K562 (cell line): ENCODE measurements around the gene NUDT22. TPM values are rescaled to one million over a fixed set of nuclear protein-coding genes. Genes with fewer than 3 reads are reported as not detected.

Experiments used
- ARID2 ChIP-seq: fragments of 450-650 bp; IDR thresholded peaks from 2 replicates; pipeline ENCODE4 v1.6.1; 2017; ENCODE audit warnings: antibody characterized with exemption, mild to moderate bottlenecking
- CTBP1 ChIP-seq: fragments of 450-650 bp; IDR thresholded peaks from 2 replicates; pipeline ENCODE4 v1.6.1; 2016; ENCODE audit warnings: borderline replicate concordance
- FOXA3 ChIP-seq, 2 experiments: fragments of 450-650 bp in 1 of 2; sonication (generic) in 1 of 2; formaldehyde crosslinking; IDR thresholded peaks in 1 of 2; conservative IDR thresholded peaks in 1 of 2; 2 replicates each; pipeline versions ENCODE4 v1.4.0 to v1.8.0; 2020 to 2022; ENCODE audit warnings: mild to moderate bottlenecking in 2 of 2, missing genetic modification reagents in 1 of 2
- GATA2 ChIP-seq: sonication (generic); formaldehyde crosslinking; IDR thresholded peaks from 2 replicates; pipeline ENCODE4 v1.4.0; 2020; ENCODE audit warnings: mild to moderate bottlenecking, missing genetic modification reagents
- HLTF ChIP-seq: fragments of 450-650 bp; IDR thresholded peaks from 2 replicates; pipeline ENCODE4 v1.6.1; 2016
- KDM1A ChIP-seq, 2 experiments: fragments of 450-650 bp; IDR thresholded peaks; 2 replicates each; pipeline ENCODE4 v1.6.1; 2016; ENCODE audit warnings: mild to moderate bottlenecking in 2 of 2
- KDM2B ChIP-seq: fragments of 250-450 bp; sonication (Bioruptor Pico); IDR thresholded peaks from 2 replicates; pipeline ENCODE4 v1.8.0; 2021; ENCODE audit warnings: mild to moderate bottlenecking, moderate library complexity
- MAFG ChIP-seq: fragments of 450-650 bp; conservative IDR thresholded peaks from 2 replicates; pipeline ENCODE4 v1.6.1; 2016; ENCODE audit warnings: missing genetic modification characterization, missing compliant biosample characterization
- MTF1 ChIP-seq: fragments of 250-450 bp; sonication (Bioruptor Pico); IDR thresholded peaks from 2 replicates; pipeline ENCODE4 v1.9.0; 2021; ENCODE audit warnings: moderate library complexity, mild to moderate bottlenecking, inconsistent platforms, borderline replicate concordance
- NFIC ChIP-seq: fragments of 450-650 bp; IDR thresholded peaks from 2 replicates; pipeline ENCODE4 v1.6.1; 2017; ENCODE audit warnings: mild to moderate bottlenecking, inconsistent platforms
- PHTF2 ChIP-seq: fragments of 250-450 bp; sonication (Bioruptor Pico); IDR thresholded peaks from 2 replicates; pipeline ENCODE4 v1.5.0; 2021; ENCODE audit warnings: mild to moderate bottlenecking
- RBM22 ChIP-seq: fragments of 200-400 bp; formaldehyde crosslinking; IDR thresholded peaks from 2 replicates; pipeline ENCODE4 v1.6.1; 2018; ENCODE audit warnings: low read length, low read depth; ENCODE audit not compliant: poor library complexity, severe bottlenecking
- RBM39 ChIP-seq: fragments of 200-400 bp; formaldehyde crosslinking; optimal IDR thresholded peaks from 2 replicates; pipeline ENCODE3; 2018; ENCODE audit warnings: low read depth, low read length
- SMAD2 ChIP-seq: fragments of 150-350 bp; IDR thresholded peaks from 2 replicates; pipeline ENCODE4 v1.6.1; 2014; ENCODE audit warnings: low read depth, mild to moderate bottlenecking, low read length
- SMARCB1 ChIP-seq: IDR thresholded peaks from 2 replicates; pipeline ENCODE4 v1.6.1; 2011; ENCODE audit warnings: improper control_type of control experiment, low read depth; ENCODE audit not compliant: insufficient read length
- TCF7 ChIP-seq: sonication (generic); IDR thresholded peaks from 2 replicates; pipeline ENCODE4 v1.6.1; 2016; ENCODE audit warnings: antibody characterized with exemption, borderline replicate concordance
- TRIM28 ChIP-seq: fragments of 450-650 bp; IDR thresholded peaks from 2 replicates; pipeline ENCODE4 v1.6.1; 2017
- YBX1 ChIP-seq: fragments of 450-650 bp; IDR thresholded peaks from 2 replicates; pipeline ENCODE4 v1.7.1; 2016; ENCODE audit warnings: mild to moderate bottlenecking
- ZNF197 ChIP-seq: fragments of 200-800 bp; sonication (Bioruptor generic); IDR thresholded peaks from 2 replicates; pipeline ENCODE4 v1.6.1; 2016; ENCODE audit warnings: low read depth, missing genetic modification characterization, missing compliant biosample characterization
- ZNF282 ChIP-seq: sonication (generic); formaldehyde crosslinking; IDR thresholded peaks from 2 replicates; pipeline ENCODE4 v1.8.1; 2023; ENCODE audit warnings: missing genetic modification reagents
- ZNF445 ChIP-seq: fragments of 250-450 bp; sonication (Bioruptor Pico); IDR thresholded peaks from 2 replicates; pipeline ENCODE4 v1.4.0; 2020; ENCODE audit warnings: low read depth, mild to moderate bottlenecking, moderate library complexity
- ZNF717 ChIP-seq: fragments of 250-450 bp; sonication (Bioruptor Pico); IDR thresholded peaks from 2 replicates; pipeline ENCODE4 v1.5.0; 2021
- ZNF764 ChIP-seq: fragments of 250-450 bp; sonication (Bioruptor Pico); IDR thresholded peaks from 2 replicates; pipeline ENCODE4 v1.4.0; 2020; ENCODE audit warnings: low read depth, mild to moderate bottlenecking, moderate library complexity
- ZNF778 ChIP-seq: fragments of 450-650 bp; formaldehyde crosslinking; IDR thresholded peaks from 2 replicates; pipeline ENCODE4 v1.4.0; 2020; ENCODE audit warnings: mild to moderate bottlenecking, moderate library complexity
- polyA plus RNA-seq, 8 experiments: library from polyadenylated mRNA; depleted of rRNA in 4 of 8; stranded (reverse) in 5 of 8; unstranded in 3 of 8; fragments of >200 nt; fragmentation: Nextera tagmentation in 2 of 8; fragmentation: Illumina TruSeq in 1 of 8; extraction: Ambion mirVana in 2 of 8; extraction: Trizol in 1 of 8; gene quantifications; 2 replicates each; pipeline versions ENCODE4 v1.2.1 to v1.2.3, GENCODE V29; 2011 to 2014; ENCODE audit warnings: inconsistent platforms in 1 of 8, missing spikeins in 1 of 8
- total RNA-seq, 7 experiments: library from RNA; depleted of rRNA in 6 of 7; stranded (reverse); fragments of >200 nt in 6 of 7; fragmentation: Illumina TruSeq in 2 of 7; extraction: Trizol in 2 of 7; gene quantifications; 2 replicates each; pipeline versions ENCODE4 v1.2.1 to v1.2.3, GENCODE V29; 2011 to 2021; ENCODE audit warnings: low replicate concordance in 1 of 7
- TF ChIP-seq, protein P1 (sequence below): IDR thresholded peaks from 2 replicates; pipeline ENCODE4 v1.6.1; 2014; ENCODE audit warnings: antibody characterized with exemption
- TF ChIP-seq, protein P2 (sequence below): fragments of 450-650 bp; formaldehyde crosslinking; IDR thresholded peaks from 2 replicates; pipeline ENCODE4 v1.4.0; 2020; ENCODE audit warnings: mild to moderate bottlenecking, mixed read lengths
- TF ChIP-seq, protein P3 (sequence below): IDR thresholded peaks from 2 replicates; pipeline ENCODE4 v1.6.1; 2011; ENCODE audit warnings: borderline replicate concordance, low read depth, mild to moderate bottlenecking, moderate library complexity, low read length; ENCODE audit not compliant: insufficient read depth, poor library complexity, severe bottlenecking

Gene NUDT22
- total and polyA plus RNA-seq, 9 of the 15 experiments (the other 6 are each of a cell fraction or from before 2014, with no cell fraction given) = 6.3 to 92.6 (median 37.4) TPM

DNA sequence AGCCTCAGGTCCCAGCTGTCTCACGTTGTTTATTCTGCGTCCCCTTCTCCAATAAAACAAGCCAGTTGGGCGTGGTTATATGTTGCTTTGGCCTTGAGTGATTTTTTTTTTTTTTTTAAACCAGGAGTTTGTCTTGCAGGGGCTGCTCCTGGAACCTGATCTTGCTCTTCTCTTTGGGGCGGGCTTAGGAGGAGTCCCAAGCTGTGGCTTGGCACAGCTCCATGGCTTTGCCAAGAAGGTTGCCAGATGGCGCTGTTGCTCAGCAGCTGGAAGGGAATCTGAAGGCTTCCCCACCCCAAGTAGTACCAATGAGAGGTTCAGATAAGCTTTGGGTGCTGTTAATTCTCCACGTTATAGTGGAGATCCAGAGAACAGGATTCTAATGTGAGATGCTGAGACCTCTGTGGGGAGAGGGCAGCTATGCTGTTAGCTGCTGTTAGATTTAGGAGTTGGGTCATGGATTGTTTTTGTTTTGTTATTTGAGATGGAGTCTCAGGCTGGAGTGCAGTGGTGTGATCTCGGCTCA is 21.5 kb upstream of the NUDT22 start (continued):
- TF ChIP-seq ZNF282 (CRISPR knock-in tag) = no peak
- TF ChIP-seq, protein P1, sequence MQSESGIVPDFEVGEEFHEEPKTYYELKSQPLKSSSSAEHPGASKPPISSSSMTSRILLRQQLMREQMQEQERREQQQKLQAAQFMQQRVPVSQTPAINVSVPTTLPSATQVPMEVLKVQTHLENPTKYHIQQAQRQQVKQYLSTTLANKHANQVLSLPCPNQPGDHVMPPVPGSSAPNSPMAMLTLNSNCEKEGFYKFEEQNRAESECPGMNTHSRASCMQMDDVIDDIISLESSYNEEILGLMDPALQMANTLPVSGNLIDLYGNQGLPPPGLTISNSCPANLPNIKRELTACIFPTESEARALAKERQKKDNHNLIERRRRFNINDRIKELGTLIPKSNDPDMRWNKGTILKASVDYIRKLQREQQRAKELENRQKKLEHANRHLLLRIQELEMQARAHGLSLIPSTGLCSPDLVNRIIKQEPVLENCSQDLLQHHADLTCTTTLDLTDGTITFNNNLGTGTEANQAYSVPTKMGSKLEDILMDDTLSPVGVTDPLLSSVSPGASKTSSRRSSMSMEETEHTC = no peak
- no peak for TF ChIP-seq FOXA3 (CRISPR knock-in tag; conservative IDR thresholded peaks at IDR 0.05 in 1 of 2, IDR thresholded peaks at IDR 0.05 in 1 of 2)
- TF ChIP-seq, protein P2, sequence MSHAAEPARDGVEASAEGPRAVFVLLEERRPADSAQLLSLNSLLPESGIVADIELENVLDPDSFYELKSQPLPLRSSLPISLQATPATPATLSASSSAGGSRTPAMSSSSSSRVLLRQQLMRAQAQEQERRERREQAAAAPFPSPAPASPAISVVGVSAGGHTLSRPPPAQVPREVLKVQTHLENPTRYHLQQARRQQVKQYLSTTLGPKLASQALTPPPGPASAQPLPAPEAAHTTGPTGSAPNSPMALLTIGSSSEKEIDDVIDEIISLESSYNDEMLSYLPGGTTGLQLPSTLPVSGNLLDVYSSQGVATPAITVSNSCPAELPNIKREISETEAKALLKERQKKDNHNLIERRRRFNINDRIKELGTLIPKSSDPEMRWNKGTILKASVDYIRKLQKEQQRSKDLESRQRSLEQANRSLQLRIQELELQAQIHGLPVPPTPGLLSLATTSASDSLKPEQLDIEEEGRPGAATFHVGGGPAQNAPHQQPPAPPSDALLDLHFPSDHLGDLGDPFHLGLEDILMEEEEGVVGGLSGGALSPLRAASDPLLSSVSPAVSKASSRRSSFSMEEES = no peak
- TF ChIP-seq SMAD2 = no peak
- TF ChIP-seq, protein P3, sequence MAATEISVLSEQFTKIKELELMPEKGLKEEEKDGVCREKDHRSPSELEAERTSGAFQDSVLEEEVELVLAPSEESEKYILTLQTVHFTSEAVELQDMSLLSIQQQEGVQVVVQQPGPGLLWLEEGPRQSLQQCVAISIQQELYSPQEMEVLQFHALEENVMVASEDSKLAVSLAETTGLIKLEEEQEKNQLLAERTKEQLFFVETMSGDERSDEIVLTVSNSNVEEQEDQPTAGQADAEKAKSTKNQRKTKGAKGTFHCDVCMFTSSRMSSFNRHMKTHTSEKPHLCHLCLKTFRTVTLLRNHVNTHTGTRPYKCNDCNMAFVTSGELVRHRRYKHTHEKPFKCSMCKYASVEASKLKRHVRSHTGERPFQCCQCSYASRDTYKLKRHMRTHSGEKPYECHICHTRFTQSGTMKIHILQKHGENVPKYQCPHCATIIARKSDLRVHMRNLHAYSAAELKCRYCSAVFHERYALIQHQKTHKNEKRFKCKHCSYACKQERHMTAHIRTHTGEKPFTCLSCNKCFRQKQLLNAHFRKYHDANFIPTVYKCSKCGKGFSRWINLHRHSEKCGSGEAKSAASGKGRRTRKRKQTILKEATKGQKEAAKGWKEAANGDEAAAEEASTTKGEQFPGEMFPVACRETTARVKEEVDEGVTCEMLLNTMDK = no peak
- no peak for TF ChIP-seq ZNF717 (CRISPR knock-in tag)
- TF ChIP-seq YBX1 = no peak
- no peak for TF ChIP-seq RBM22
- TF ChIP-seq KDM2B (CRISPR knock-in tag) = no peak
- no peak for TF ChIP-seq MAFG (tag)
- TF ChIP-seq NFIC = peak; percentile 99
- no peak for TF ChIP-seq ZNF445
- TF ChIP-seq MTF1 (CRISPR knock-in tag) = no peak
- no peak for TF ChIP-seq SMARCB1
- no peak for TF ChIP-seq TCF7
- TF ChIP-seq CTBP1 = peak; percentile 69; the same call in 1 of the 2 replicates
- TF ChIP-seq TRIM28 = no peak
- no peak for TF ChIP-seq ZNF778 (CRISPR knock-in tag)
- TF ChIP-seq GATA2 = no peak
- no peak for TF ChIP-seq ZNF764 (CRISPR knock-in tag)
- no peak; a peak in 1 of 4 replicates for TF ChIP-seq KDM1A (IDR thresholded peaks at IDR 0.05)
- no peak for TF ChIP-seq ZNF197 (CRISPR knock-in tag)
- no peak for TF ChIP-seq PHTF2 (CRISPR knock-in tag)
- TF ChIP-seq ARID2 = peak; percentile 64; the same call in 1 of the 2 replicates
- no peak for TF ChIP-seq RBM39
- TF ChIP-seq HLTF = 0 out of 2 replicates have a peak, but pooled peaks have one; percentile 6
